Astrocyte of the cerebellum (primary cell): ENCODE data around the gene MRPL46.
"Not testable (repeated sequence)": the region's sequence is repeated elsewhere in the genome, so short reads cannot be mapped to it uniquely, and the experiment has no call there.

Experiments used
- DNase-seq: peaks from one replicate; pipeline ENCODE4 v3.0.0-alpha.2; 2011; ENCODE audit warnings: low read depth
- H3K4me3 ChIP-seq: 2 replicates; pipeline ENCODE4 v1.5.1; 2011; ENCODE audit warnings: mild to moderate bottlenecking, low read depth, low read length, moderate library complexity
- CTCF ChIP-seq: IDR thresholded peaks from 2 replicates; pipeline ENCODE4 v1.5.1; 2012; ENCODE audit warnings: low read length, low read depth, moderate library complexity, mild to moderate bottlenecking; ENCODE audit errors: missing control alignments
- in situ Hi-C: cut with HindIII; loops from 2 replicates; pipeline ENCODE4 v1.10.0; 2017; ENCODE audit warnings: low sequenced_read_pairs

MRPL46 gene

GRCh38 chr15:88484682-88485331 lies 17.6 kb upstream of the MRPL46 start:
- H3K4me3 ChIP-seq = no peak overlapping the region
- in situ Hi-C loops = no loop called here
- DNase-seq = peak; percentile 20
- no peak for TF ChIP-seq CTCF

GRCh38 chr15:88482263-88482662 lies 15.1 kb upstream of the MRPL46 start:
- in situ Hi-C loops = no loop called here

GRCh38 chr15:88480981-88481380 lies 13.8 kb upstream of the MRPL46 start:
- TF ChIP-seq CTCF = no peak
- no peak for DNase-seq
- in situ Hi-C loops = no loop called here
- no peak overlapping the region for H3K4me3 ChIP-seq

More at GRCh38 chr15:88482263-88482662, 15.1 kb upstream of the MRPL46 start:
- no peak for TF ChIP-seq CTCF
- no peak overlapping the region for H3K4me3 ChIP-seq
- no peak for DNase-seq

- no peak overlapping the region for H3K4me3 ChIP-seq
- TF ChIP-seq CTCF = no peak
- in situ Hi-C loops = no loop called here
- DNase-seq = no peak
Measured at GRCh38 chr15:88479169-88479568, 12.0 kb upstream of the MRPL46 start.

GRCh38 chr15:88477904-88478303 lies 10.7 kb upstream of the MRPL46 start:
- in situ Hi-C loops = no loop called here
- DNase-seq = no peak
- TF ChIP-seq CTCF = no peak
- H3K4me3 ChIP-seq = no peak overlapping the region

- DNase-seq = no peak
- in situ Hi-C loops = no loop called here
- H3K4me3 ChIP-seq = no peak overlapping the region
- no peak for TF ChIP-seq CTCF
Measured at GRCh38 chr15:88477126-88477525, 9.9 kb upstream of the MRPL46 start.

GRCh38 chr15:88476635-88477060 lies 9.5 kb upstream of the MRPL46 start:
- peak; percentile 59 for TF ChIP-seq CTCF
- no peak overlapping the region for H3K4me3 ChIP-seq
- in situ Hi-C loops = no loop called here
- peak; percentile 27 for DNase-seq

- H3K4me3 ChIP-seq, in situ Hi-C loops, DNase-seq: not testable (repeated sequence)
Measured at GRCh38 chr15:88473661-88474293, 6.6 kb upstream of the MRPL46 start.
